AG09319 (cell line): ENCODE data around the gene POLL.

Experiments used
- DNase-seq: peaks from one replicate; pipeline ENCODE4 v3.0.0-alpha.2; 2010; ENCODE audit warnings: low read depth; ENCODE audit errors: extremely low read depth
- CTCF ChIP-seq: IDR thresholded peaks from 2 replicates; pipeline ENCODE4 v1.5.1; 2011; ENCODE audit warnings: low read depth, mild to moderate bottlenecking, inconsistent platforms, low read length, moderate library complexity

POLL gene

GRCh38 chr10:101566333-101567164 lies 21.5 kb downstream of the POLL start:
- DNase-seq = no peak
- no peak for TF ChIP-seq CTCF

GRCh38 chr10:101565936-101566332 lies 22.1 kb downstream of the POLL start:
- no peak for TF ChIP-seq CTCF
- no peak for DNase-seq

- DNase-seq = no peak
Measured at GRCh38 chr10:101565370-101565900, 22.6 kb downstream of the POLL start.

GRCh38 chr10:101564490-101564991 lies 23.5 kb downstream of the POLL start:
- DNase-seq = no peak
- no peak for TF ChIP-seq CTCF

More at GRCh38 chr10:101565370-101565900, 22.6 kb downstream of the POLL start:
- no peak for TF ChIP-seq CTCF

GRCh38 chr10:101563497-101564040 lies 24.5 kb downstream of the POLL start:
- no peak for DNase-seq
- no peak for TF ChIP-seq CTCF

- no peak for TF ChIP-seq CTCF
- no peak for DNase-seq
Measured at GRCh38 chr10:101563007-101563406, 25.1 kb downstream of the POLL start.

GRCh38 chr10:101562231-101562630 lies 25.8 kb downstream of the POLL start:
- no peak for TF ChIP-seq CTCF
- DNase-seq = no peak
